Measurements from ENCODE around the gene ENG. TPM values are rescaled to one million over a fixed set of nuclear protein-coding genes. Genes with fewer than 3 reads are reported as not detected.

The ENG gene
- total RNA-seq, 2 donors from 2014 or later: 12.7 to 34.1 TPM

DNA sequence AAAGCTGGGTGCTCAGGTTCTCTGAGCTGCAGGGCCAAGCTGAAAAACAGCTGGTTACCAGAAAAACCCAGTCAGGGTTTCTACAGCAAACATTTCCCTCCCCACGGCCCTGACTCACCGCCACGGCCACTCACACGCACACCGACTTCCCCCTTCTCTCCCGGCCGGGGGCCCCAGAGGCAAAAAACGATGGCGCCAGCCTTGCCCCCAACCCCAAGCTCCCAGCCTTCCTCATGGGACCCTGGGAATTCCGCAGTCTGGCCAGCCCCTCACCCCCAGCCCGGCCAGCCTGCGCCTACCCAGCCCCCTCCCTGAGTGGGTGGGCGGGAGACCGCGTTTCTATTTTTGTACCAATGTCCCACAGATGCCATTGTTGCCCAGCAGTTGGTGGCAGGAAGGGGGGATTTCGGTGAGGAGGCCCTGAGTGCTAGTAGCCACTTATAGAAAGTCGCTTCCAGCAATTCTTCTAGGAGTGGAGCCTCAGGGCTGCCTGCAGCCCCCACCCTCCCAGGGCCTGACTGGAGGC is 18.4 kb downstream of the ENG start:
- no peak overlapping the region for H3K4me3 Mint-ChIP-seq
- ATAC-seq (peak; percentile 9 to 55), DNase-seq (ENCODE audit: low spot score) (no peak)
- no peaks in the 10 kb centered on the region for H3K9me3 Mint-ChIP-seq
- H3K36me3 Mint-ChIP-seq: no peaks in the 10 kb centered on the region
- H3K27ac Mint-ChIP-seq: peak overlapping the region in 1 of 2 donors; percentile 72
- peaks cover 0 to 2% of the 10 kb centered on the region in 2 donors for H3K4me1 Mint-ChIP-seq (ENCODE audit: low read depth in 2 of 2)
- H3K27me3 Mint-ChIP-seq: no peaks in the 10 kb centered on the region

DNA sequence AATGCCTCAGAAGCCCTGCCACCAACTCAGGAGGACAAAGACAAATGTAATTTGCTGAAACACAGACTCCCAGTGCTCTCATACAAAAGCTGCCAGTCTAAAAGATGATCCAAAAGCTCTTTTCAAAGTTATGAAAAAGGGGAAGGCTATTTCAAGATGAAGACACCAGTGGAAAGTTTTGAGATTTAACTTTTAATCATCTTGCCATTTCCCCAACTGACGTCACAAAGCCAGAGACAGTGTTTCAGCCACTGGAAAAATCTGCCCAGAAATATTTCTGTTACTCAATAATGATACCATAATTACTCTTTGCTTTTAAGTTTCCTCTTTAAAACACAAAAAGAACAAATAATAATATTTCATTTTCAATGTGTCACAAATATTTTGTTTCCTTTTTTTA is 20.9 kb downstream of the ENG start:
- ATAC-seq (no peak), DNase-seq (ENCODE audit: low spot score) (no peak)
- Mint-ChIP-seq H3K9me3 (no peaks in the 10 kb centered on the region), H3K4me3 (no peak overlapping the region), H3K27ac (no peak overlapping the region), H3K27me3 (no peaks in the 10 kb centered on the region), H3K36me3 (no peaks in the 10 kb centered on the region), H3K4me1 (ENCODE audit: low read depth in 2 of 2) (peaks cover 0 to 8% of the 10 kb centered on the region in 2 donors)

DNA sequence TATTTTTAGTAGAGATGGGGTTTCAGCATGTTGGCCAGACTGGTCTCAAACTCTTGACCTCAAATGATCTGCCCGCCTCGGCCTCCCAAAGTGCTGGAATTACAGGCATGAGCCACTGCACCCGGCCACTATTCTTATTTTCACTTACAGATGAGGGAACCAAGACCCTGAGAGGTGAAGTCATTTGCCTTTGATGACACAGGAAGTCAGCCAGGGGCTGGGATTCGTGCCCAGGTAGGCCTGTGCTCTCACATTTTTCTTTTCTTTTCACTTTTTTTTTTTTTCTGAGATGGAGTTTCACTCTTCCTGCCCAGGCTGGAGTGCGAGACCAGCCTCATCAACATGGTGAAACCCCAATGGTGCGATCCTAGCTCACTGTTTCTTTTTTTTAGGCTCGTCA is 22.2 kb downstream of the ENG start:
- ATAC-seq (no peak), DNase-seq (ENCODE audit: low spot score) (no peak)
- Mint-ChIP-seq H3K27me3 (no peaks in the 10 kb centered on the region), H3K4me1 (ENCODE audit: low read depth in 2 of 2) (peaks cover 0 to 9% of the 10 kb centered on the region in 2 donors), H3K27ac (no peak overlapping the region), H3K4me3 (no peak overlapping the region), H3K36me3 (no peaks in the 10 kb centered on the region), H3K9me3 (no peaks in the 10 kb centered on the region)

DNA sequence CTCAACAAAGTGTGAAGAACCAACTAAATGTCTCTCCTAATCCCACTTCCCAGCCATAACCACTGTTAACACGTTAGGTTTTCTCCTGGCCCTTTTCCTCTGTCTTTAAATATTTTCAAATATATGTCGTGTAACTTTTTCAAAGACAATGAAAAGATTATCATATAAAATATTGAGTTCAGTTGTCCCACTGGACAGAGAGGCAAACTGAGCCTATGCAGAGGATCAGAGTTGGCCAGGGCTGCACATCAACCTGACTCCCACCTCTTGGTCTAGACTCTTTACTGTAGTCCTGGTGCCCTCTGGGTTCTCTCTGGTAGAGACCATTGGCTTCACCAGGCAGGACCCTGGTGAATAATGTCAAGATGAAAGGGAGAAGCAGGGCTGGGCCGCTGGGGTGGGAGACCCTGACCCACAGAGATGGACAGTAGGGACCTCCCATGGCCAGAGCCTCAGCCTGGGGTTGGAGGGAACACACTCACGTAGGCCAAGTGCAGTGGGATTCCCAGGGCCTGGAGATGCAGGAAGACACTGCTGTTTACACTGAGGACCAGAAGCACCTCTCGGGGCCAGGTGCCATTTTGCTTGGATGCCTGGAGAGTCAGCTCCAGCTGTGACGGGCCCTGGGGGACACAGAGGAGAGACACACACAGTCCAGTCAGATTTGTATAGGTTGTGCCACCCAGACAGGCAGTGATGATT is 25.1 kb downstream of the ENG start:
- peak overlapping the region in 1 of 2 donors; percentile 85 for H3K27ac Mint-ChIP-seq
- H3K4me3 Mint-ChIP-seq: no peak overlapping the region
- peaks cover 0 to 13% of the 10 kb centered on the region in 2 donors for H3K4me1 Mint-ChIP-seq (ENCODE audit: low read depth in 2 of 2)

DNA sequence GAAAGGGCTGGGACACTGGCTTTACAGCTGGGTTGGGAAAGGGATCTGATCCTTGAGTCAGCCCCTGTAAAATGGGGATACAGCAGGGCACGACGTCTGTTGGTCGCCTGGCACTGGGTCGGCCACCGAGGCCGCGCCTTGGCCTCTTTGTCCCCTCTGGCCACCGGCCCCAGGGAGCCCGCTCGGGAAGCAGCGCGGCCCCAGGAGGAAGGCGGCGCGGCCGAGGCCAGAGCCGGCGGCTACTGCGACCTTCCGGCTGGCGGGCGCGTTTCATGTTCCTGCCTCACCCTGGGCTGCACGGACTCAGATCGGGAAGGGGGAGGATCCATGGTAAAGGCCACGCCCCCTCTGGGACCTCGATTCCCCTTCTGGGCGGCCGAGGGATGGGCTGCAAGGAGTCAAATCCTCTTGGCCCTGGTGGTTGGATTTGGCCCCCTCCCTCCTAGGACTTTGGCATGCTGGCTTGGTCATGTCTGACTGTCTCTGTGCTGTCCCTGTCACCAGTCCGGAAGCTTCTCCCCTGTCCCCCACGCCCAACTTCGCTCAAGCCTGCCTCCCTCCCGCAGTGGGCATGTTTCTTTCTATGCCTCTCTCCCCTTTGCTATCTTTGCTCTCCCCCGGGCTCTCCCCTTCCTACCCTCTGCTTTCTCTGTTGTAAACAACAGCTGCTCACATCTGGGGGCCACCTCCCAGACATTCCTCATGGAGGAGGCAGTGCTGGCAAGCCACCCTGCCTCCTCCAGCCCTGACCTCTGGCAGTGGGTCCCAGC is 26.0 kb downstream of the ENG start:
- DNase-seq (ENCODE audit: low spot score) (no peak), ATAC-seq (peak; percentile 17 to 75)
- no peaks in the 10 kb centered on the region for H3K9me3 Mint-ChIP-seq
- no peak overlapping the region for H3K4me3 Mint-ChIP-seq
- no peaks in the 10 kb centered on the region for H3K36me3 Mint-ChIP-seq
- H3K27ac Mint-ChIP-seq: peak overlapping the region in 1 of 2 donors; percentile 85
- H3K4me1 Mint-ChIP-seq (ENCODE audit: low read depth in 2 of 2): peaks cover 0 to 13% of the 10 kb centered on the region in 2 donors
- no peaks in the 10 kb centered on the region for H3K27me3 Mint-ChIP-seq

More for the DNA sequence above, 25.1 kb downstream of the ENG start:
- H3K9me3 Mint-ChIP-seq: no peaks in the 10 kb centered on the region
- peak in 1 of 2 donors; percentile 25 for ATAC-seq
- H3K36me3 Mint-ChIP-seq: no peaks in the 10 kb centered on the region
- no peak for DNase-seq (ENCODE audit: low spot score)
- no peaks in the 10 kb centered on the region for H3K27me3 Mint-ChIP-seq

DNA sequence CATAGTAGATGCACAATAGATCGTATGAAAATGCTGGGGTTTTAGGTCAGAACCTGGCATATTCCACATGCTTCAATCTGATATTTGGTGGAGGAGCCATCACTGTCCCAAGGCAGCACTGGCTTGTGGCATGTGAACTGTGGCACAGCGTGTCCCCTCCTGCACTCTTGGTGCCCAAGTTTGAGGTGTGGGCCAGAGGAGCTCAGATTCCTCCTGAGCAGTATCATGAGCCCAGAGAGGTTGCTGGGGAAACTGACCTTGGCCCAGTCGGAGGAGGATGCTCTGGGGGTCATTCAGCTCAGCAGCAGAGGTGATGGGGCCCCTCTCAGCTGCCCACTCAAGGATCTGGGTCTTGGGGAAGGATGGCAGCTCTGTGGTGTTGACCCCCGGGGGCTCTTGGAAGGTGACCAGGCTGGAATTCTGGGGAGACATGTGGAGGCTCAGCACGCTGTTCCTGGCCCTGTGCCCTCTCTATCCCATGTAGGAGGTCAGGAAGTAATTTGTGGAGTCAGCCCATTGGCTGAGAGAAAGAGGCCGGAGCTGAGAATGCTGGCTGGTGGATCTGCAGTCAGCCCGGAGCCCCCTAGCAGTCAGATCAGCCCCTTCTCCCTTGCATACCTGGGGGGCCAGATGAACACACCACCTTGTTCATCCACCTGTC is 28.1 kb downstream of the ENG start:
- DNase-seq (ENCODE audit: low spot score): no peak
- ATAC-seq: no peak
- H3K9me3 Mint-ChIP-seq: no peaks in the 10 kb centered on the region
- H3K27ac Mint-ChIP-seq: no peak overlapping the region
- H3K36me3 Mint-ChIP-seq: no peaks in the 10 kb centered on the region
- H3K4me3 Mint-ChIP-seq: no peak overlapping the region
- peaks cover 0 to 11% of the 10 kb centered on the region in 2 donors for H3K4me1 Mint-ChIP-seq (ENCODE audit: low read depth in 2 of 2)
- no peaks in the 10 kb centered on the region for H3K27me3 Mint-ChIP-seq

DNA sequence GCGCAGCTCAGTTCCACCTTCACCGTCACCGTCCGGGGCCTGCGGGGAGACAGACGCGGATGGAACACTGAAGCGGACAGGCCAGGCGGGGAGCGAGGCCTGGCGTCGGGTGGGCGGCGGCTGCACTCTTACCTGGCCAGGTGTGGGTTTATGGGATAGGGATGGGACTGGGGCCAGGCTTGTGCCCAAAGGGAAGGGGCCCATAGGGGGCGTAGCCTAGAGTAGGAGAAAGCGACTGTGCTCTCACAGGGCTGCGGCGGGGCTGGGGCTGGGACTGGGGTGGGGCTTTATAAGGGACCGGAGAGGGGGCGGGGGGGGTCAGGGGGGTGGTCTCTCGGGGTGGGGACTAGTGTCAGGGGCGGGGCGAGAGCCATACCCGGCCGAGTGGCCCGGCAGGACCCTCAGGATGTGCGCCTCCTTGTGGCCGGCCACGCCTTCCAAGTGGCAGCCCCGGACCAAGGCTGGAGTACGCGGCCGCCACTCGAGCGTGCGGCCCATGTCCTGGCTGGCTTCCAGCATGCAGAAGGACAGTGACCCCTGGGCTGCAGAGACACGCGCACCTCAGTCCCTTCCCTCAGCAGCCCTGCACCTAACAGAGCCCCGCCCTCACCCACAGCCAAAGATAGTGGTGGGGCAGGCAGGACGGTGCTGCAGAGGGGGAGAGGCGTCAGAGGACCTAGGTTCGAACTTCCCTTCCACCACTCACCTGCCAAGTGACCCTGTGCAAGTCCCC is 29.0 kb downstream of the ENG start:
- ATAC-seq (peak in 1 of 2 donors; percentile 21), DNase-seq (ENCODE audit: low spot score) (no peak)
- H3K4me1 Mint-ChIP-seq (ENCODE audit: low read depth in 2 of 2): peaks cover 0 to 11% of the 10 kb centered on the region in 2 donors
- H3K27ac Mint-ChIP-seq: no peak overlapping the region
- no peaks in the 10 kb centered on the region for H3K27me3 Mint-ChIP-seq
- no peaks in the 10 kb centered on the region for H3K36me3 Mint-ChIP-seq
- H3K4me3 Mint-ChIP-seq: no peak overlapping the region
- H3K9me3 Mint-ChIP-seq: no peaks in the 10 kb centered on the region

DNA sequence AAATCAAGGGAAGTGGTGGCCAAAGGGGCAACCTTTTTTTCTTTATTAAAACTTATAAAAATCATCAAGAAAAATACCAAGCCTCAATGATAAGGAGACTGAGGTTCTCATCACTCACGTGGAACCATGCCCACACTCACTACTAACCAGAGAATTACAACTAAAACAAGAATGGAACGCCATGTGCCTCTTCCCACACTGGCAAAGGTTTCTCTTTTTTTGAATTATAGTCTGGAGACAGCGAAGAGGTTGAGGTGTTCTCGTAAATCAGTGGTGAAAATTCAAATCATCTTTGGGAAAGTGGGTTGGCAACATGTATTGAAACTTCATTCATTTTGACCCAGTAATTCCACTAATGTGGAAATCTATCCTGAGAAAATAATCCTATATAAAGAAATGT is 32.4 kb downstream of the ENG start:
- Mint-ChIP-seq H3K27me3 (no peaks in the 10 kb centered on the region), H3K4me1 (ENCODE audit: low read depth in 2 of 2) (peaks cover 0 to 4% of the 10 kb centered on the region in 2 donors), H3K4me3 (no peak overlapping the region), H3K9me3 (no peaks in the 10 kb centered on the region), H3K36me3 (no peaks in the 10 kb centered on the region), H3K27ac (no peak overlapping the region)
- peak; percentile 6 for DNase-seq (ENCODE audit: low spot score)
- no peak for ATAC-seq

DNA sequence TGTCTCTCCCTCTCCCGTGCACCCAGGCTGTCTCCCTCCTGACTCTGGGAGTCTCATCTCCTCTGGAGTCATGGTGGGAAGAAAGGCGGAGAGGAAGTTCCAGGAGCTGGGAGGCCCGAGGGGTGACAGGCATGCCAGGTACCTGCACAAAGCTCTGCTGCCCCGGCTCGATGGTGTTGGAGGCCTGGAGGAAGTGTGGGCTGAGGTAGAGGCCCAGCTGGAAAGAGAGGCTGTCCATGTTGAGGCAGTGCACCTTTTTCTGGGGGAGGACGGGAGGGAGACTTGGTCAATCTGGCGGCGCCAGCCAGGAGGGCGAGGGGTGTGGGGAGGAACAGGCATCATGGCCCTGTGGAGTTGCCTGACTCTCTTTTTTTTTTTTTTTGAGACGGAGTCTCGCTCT is 35.9 kb downstream of the ENG start:
- no peak overlapping the region for H3K27ac Mint-ChIP-seq
- H3K27me3 Mint-ChIP-seq: no peaks in the 10 kb centered on the region
- no peak overlapping the region for H3K4me3 Mint-ChIP-seq
- no peaks in the 10 kb centered on the region for H3K4me1 Mint-ChIP-seq (ENCODE audit: low read depth in 2 of 2)
- ATAC-seq: peak in 1 of 2 donors; percentile 30
- H3K36me3 Mint-ChIP-seq: no peaks in the 10 kb centered on the region
- DNase-seq (ENCODE audit: low spot score): peak; percentile 53
- H3K9me3 Mint-ChIP-seq: no peaks in the 10 kb centered on the region

DNA sequence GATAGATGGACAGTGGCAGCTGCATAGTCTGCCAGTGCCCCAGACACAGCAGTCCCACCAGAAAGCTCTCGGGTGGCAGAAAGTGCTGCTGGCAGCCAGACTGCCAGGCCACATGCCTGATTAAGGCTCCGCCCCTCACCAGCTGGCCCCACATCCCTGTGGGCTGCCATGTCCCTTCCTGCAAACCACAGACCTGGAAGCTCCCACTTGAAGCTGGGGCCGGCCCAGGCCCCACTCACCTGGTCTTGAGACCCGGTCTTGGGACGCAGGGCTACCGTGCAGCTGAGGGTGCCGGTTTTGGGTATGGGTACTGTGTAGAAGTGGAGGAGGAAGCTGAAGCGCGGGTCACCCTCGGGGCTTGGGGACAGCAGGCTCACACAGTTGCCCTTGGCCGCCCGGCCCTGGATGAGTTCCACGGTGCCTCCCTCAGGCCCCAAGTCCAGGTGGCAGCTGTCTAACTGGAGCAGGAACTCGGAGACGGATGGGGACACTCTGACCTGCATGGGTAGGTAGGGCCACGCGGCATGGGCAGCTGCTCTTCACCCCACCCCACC is 36.5 kb downstream of the ENG start:
- peak overlapping the region in 1 of 2 donors; percentile 41 for H3K27ac Mint-ChIP-seq
- H3K4me3 Mint-ChIP-seq: no peak overlapping the region

DNA sequence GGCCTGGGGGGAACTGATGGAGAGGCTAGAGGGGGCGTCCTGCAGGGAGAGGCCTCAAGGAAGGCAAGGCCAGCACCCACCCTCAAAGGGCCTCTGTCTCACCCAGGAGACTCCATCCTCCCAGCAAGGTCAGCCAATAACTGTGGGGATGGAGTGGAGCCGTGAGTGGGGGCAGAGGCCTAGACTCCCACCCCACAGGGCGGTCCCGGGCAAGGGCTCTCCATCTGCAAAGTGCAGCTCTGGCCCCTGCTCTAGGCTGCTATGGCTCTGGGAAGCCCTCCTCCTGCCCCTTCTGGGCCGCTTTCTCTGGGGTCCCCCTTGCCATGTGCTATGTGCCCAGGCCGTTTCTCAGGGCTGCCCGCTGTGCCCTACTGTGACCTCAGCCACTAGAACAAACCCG is 37.7 kb downstream of the ENG start:
- H3K27ac Mint-ChIP-seq: peak overlapping the region in 1 of 2 donors; percentile 41
- ATAC-seq: peak in 1 of 2 donors; percentile 7
- no peaks in the 10 kb centered on the region for H3K4me1 Mint-ChIP-seq (ENCODE audit: low read depth in 2 of 2)
- H3K4me3 Mint-ChIP-seq: no peak overlapping the region
- no peaks in the 10 kb centered on the region for H3K27me3 Mint-ChIP-seq
- peak; percentile 55 for DNase-seq (ENCODE audit: low spot score)
- no peaks in the 10 kb centered on the region for H3K36me3 Mint-ChIP-seq
- no peaks in the 10 kb centered on the region for H3K9me3 Mint-ChIP-seq

More for the DNA sequence above, 36.5 kb downstream of the ENG start:
- no peaks in the 10 kb centered on the region for H3K36me3 Mint-ChIP-seq
- H3K27me3 Mint-ChIP-seq: no peaks in the 10 kb centered on the region
- peak; percentile 56 for DNase-seq (ENCODE audit: low spot score)
- H3K4me1 Mint-ChIP-seq (ENCODE audit: low read depth in 2 of 2): no peaks in the 10 kb centered on the region
- no peaks in the 10 kb centered on the region for H3K9me3 Mint-ChIP-seq
- no peak for ATAC-seq

DNA sequence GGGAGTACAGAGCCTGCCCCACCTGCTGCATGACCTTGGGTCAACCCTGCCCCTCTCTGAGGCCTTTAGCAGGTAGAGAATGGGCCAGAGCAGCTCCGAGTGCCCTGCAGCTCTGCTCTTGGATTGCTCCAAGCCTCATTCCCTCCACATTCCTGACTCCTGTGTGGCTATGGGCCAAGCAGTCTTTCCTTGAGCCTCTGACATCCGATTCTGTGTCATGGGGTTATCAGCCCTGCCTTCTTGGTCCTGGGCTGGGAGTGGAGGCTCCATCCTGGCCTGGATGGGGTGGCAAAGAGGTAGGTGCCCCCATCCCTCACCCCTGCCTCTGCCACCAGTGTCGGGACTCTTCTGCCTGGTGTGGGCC is 38.1 kb downstream of the ENG start:
- ATAC-seq: no peak
- H3K27me3 Mint-ChIP-seq: no peaks in the 10 kb centered on the region
- no peaks in the 10 kb centered on the region for H3K36me3 Mint-ChIP-seq
- H3K27ac Mint-ChIP-seq: no peak overlapping the region
- no peak overlapping the region for H3K4me3 Mint-ChIP-seq
- H3K9me3 Mint-ChIP-seq: no peaks in the 10 kb centered on the region
- no peaks in the 10 kb centered on the region for H3K4me1 Mint-ChIP-seq (ENCODE audit: low read depth in 2 of 2)
- no peak for DNase-seq (ENCODE audit: low spot score)

Measured in natural killer cell treated with Interleukin-12 subunit alpha and Interleukin-12 subunit beta and Interleukin-15 and Interleukin-18, amount 100 ng/mL, for 72 hours (primary cell).